ENCODE data around the gene KRT4.

DNA sequence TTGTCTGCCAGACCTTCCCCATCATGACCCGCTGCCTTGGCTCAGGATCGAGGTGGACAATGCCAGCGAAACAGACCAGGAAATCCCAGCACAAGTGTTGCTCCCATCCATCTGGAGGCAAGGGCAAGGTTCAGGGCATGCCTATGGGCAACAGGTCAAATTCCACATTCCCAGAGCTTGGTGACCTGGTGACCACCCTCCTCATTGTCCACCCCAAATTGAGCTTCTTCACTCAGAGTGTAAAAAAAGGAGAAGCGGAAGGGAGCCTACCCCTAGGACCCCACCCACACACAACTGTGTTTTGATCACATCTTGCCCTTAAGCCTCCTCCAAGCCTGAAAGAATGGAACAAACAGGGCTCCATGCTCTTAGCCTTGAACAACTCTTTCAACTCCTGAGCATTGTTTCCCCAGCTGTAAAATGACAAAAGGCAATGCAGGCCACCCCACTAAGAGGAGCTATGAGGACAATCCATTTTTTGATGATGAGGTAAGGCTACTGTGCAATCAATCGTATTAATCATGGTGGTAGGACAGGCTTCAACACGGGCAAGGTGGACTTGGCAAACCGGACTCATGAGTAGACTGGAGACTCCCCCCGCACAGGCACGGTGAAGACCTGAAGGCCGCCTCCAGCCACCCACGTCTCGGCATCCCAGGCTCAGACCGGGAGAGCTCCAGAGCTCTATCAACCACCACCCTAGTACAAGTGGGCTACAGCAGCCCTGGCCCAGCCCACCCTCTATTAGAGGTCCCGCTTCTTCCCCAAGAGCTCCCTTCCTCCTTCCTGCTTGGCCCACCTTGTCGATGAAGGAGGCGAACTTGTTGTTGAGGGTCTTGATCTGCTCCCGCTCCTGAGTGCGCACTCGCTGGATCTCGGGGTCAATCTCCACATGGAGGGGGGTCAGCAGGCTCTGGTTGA, 19.3 kb upstream of the KRT4 start:
- TF ChIP-seq, protein P1, sequence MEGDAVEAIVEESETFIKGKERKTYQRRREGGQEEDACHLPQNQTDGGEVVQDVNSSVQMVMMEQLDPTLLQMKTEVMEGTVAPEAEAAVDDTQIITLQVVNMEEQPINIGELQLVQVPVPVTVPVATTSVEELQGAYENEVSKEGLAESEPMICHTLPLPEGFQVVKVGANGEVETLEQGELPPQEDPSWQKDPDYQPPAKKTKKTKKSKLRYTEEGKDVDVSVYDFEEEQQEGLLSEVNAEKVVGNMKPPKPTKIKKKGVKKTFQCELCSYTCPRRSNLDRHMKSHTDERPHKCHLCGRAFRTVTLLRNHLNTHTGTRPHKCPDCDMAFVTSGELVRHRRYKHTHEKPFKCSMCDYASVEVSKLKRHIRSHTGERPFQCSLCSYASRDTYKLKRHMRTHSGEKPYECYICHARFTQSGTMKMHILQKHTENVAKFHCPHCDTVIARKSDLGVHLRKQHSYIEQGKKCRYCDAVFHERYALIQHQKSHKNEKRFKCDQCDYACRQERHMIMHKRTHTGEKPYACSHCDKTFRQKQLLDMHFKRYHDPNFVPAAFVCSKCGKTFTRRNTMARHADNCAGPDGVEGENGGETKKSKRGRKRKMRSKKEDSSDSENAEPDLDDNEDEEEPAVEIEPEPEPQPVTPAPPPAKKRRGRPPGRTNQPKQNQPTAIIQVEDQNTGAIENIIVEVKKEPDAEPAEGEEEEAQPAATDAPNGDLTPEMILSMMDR (IDR thresholded peaks at IDR 0.05) = no peak
- TF ChIP-seq EZH2 (IDR thresholded peaks at IDR 0.05) (no peak), EZH2phosphoT487 (IDR thresholded peaks at IDR 0.05) (no peak)

Data from neural progenitor cell (in vitro differentiated cells).